ENCODE data around the gene GRHL1. TPM values are rescaled to one million over a fixed set of nuclear protein-coding genes. Genes with fewer than 3 reads are reported as not detected.
A peak's percentile ranks its signal among the peaks of the same experiment; 100 is the strongest.

GRHL1 gene
- total RNA-seq, result 1 to 10 TPM in 2 of 7 donors, under 1 TPM in 4, not detected in 1; 0.18 to 2.4 (median 0.78) TPM
- under 1 TPM; 0.32 to 0.40 TPM for polyA plus RNA-seq
- long read RNA-seq, donor 1, partial matches to known transcripts, result 0 of 1 reads
- long read RNA-seq, donor 1, other reads (novel, unspliced or antisense), result 1 of 1 reads
- long read RNA-seq, donor 2, partial matches to known transcripts, result 0 of 1 reads
- long read RNA-seq, donor 2, other reads (novel, unspliced or antisense), result 0 of 1 reads
- long read RNA-seq, donor 3, partial matches to known transcripts, result 0 of 2 reads
- long read RNA-seq, donor 3, other reads (novel, unspliced or antisense), result 1 of 2 reads

- DNase-seq, result peak; percentile 89 to 96 (median 93)
- Histone ChIP-seq H3K36me3 (no peaks in the 10 kb centered on the region), H3K4me1 (ENCODE audit: insufficient read depth) (no peaks in the 10 kb centered on the region), H3K27ac (no peak within 1 kb of the TSS), H3K9me3 (no peaks in the 10 kb centered on the region), H3K27me3 (no peaks in the 10 kb centered on the region), H3K4me3 (peak within 1 kb of the TSS; percentile 58)
- TF ChIP-seq POLR2A (IDR thresholded peaks at IDR 0.05) (no peak), EP300 (IDR thresholded peaks at IDR 0.05) (no peak), CTCF (IDR thresholded peaks at IDR 0.05) (no peak)
- intact Hi-C loops (cut with DNase I), result loop anchor here in 1 of 4 donors (5.0 kb wide), 1 partner anchor 694 kb away; no protein-coding TSS in a partner anchor
- 0 to 2% (median 1%) methylated on average over 59 to 110 of the region's 111 CpGs for WGBS, 3 donors
Measured at GRCh38 chr2:9951522-9952285, at the start of gene GRHL1. TSS of gene GRHL1 (plus strand) at chr2:9951693. CDS start at chr2:9951834, 141 bp downstream.

GRCh38 chr2:9905413-9905812 lies 46.1 kb upstream of the GRHL1 start:
- no peaks in the 10 kb centered on the region for H3K4me1 ChIP-seq (ENCODE audit: insufficient read depth)
- WGBS, 3 donors, result 69 to 70% (median 70%) methylated on average over 1 of the region's 1 CpG
- H3K9me3 ChIP-seq, result no peaks in the 10 kb centered on the region
- no peak for DNase-seq
- no peak overlapping the region for H3K27ac ChIP-seq
- intact Hi-C loops (cut with DNase I), result no loop called here
- no peaks in the 10 kb centered on the region for H3K27me3 ChIP-seq
- H3K4me3 ChIP-seq, result no peak overlapping the region
- no peak for TF ChIP-seq POLR2A (IDR thresholded peaks at IDR 0.05)
- no peaks in the 10 kb centered on the region for H3K36me3 ChIP-seq

- no peak for DNase-seq
- no peaks in the 10 kb centered on the region for H3K27me3 ChIP-seq
Measured at GRCh38 chr2:9907402-9907801, 44.1 kb upstream of the GRHL1 start.

GRCh38 chr2:9908639-9909038 lies 42.9 kb upstream of the GRHL1 start:
- no peaks in the 10 kb centered on the region for H3K27me3 ChIP-seq
- WGBS, 3 donors, result 72 to 92% (median 77%) methylated on average over 1 of the region's 1 CpG
- no peak overlapping the region for H3K27ac ChIP-seq
- no peak for TF ChIP-seq EP300 (IDR thresholded peaks at IDR 0.05)
- no peak for TF ChIP-seq POLR2A (IDR thresholded peaks at IDR 0.05)
- H3K4me1 ChIP-seq (ENCODE audit: insufficient read depth), result no peaks in the 10 kb centered on the region
- no peak overlapping the region for H3K4me3 ChIP-seq
- intact Hi-C loops (cut with DNase I), result no loop called here
- DNase-seq, result no peak
- H3K9me3 ChIP-seq, result no peaks in the 10 kb centered on the region
- H3K36me3 ChIP-seq, result no peaks in the 10 kb centered on the region

More at GRCh38 chr2:9907402-9907801, 44.1 kb upstream of the GRHL1 start:
- intact Hi-C loops (cut with DNase I), result no loop called here
- Histone ChIP-seq H3K36me3 (no peaks in the 10 kb centered on the region), H3K27ac (no peak overlapping the region), H3K4me1 (ENCODE audit: insufficient read depth) (no peaks in the 10 kb centered on the region), H3K9me3 (no peaks in the 10 kb centered on the region), H3K4me3 (no peak overlapping the region)
- no peak for TF ChIP-seq CTCF (IDR thresholded peaks at IDR 0.05)
- 95 to 98% (median 96%) methylated on average over 7 of the region's 7 CpGs for WGBS, 3 donors

- no peak overlapping the region for H3K27ac ChIP-seq
Measured at GRCh38 chr2:9909106-9909505, 42.4 kb upstream of the GRHL1 start.

More at GRCh38 chr2:9909106-9909505, 42.4 kb upstream of the GRHL1 start:
- intact Hi-C loops (cut with DNase I), result no loop called here
- no peaks in the 10 kb centered on the region for H3K27me3 ChIP-seq
- no peak for DNase-seq
- H3K9me3 ChIP-seq, result no peaks in the 10 kb centered on the region
- no peak overlapping the region for H3K4me3 ChIP-seq
- TF ChIP-seq EP300 (IDR thresholded peaks at IDR 0.05) (no peak), CTCF (IDR thresholded peaks at IDR 0.05) (no peak), POLR2A (IDR thresholded peaks at IDR 0.05) (no peak)
- no peaks in the 10 kb centered on the region for H3K36me3 ChIP-seq
- no peaks in the 10 kb centered on the region for H3K4me1 ChIP-seq (ENCODE audit: insufficient read depth)
- WGBS, 3 donors, result 39 to 55% (median 40%) methylated on average over 2 of the region's 2 CpGs

Measured in ovary (tissue), 10 donors.